HEK293T (cell line): ENCODE results near the gene R3HDM1.

Source experiments
- BHLHE40 ChIP-seq: fragments of 450-650 bp; IDR thresholded peaks from 2 replicates; pipeline ENCODE4 v1.6.1; 2016; ENCODE audit warnings: mild to moderate bottlenecking, moderate library complexity, borderline replicate concordance
- ELF4 ChIP-seq: fragments of 450-650 bp; IDR thresholded peaks from 2 replicates; pipeline ENCODE4 v1.6.1; 2017; ENCODE audit warnings: antibody characterized with exemption
- FOXA1 ChIP-seq: fragments of 450-650 bp; IDR thresholded peaks from 2 replicates; pipeline ENCODE4 v1.6.1; 2016; ENCODE audit warnings: mild to moderate bottlenecking
- FOXK2 ChIP-seq: fragments of 450-650 bp; IDR thresholded peaks from 2 replicates; pipeline ENCODE4 v1.6.1; 2016; ENCODE audit warnings: mild to moderate bottlenecking
- FOXM1 ChIP-seq: fragments of 450-650 bp; IDR thresholded peaks from 2 replicates; pipeline ENCODE4 v1.6.1; 2017; ENCODE audit warnings: mild to moderate bottlenecking, borderline replicate concordance
- NFRKB ChIP-seq: fragments of 450-650 bp; IDR thresholded peaks from 2 replicates; pipeline ENCODE4 v1.6.1; 2016; ENCODE audit warnings: mild to moderate bottlenecking, moderate library complexity
- SP1 ChIP-seq: fragments of 450-650 bp; IDR thresholded peaks from 2 replicates; pipeline ENCODE4 v1.6.1; 2017

DNA sequence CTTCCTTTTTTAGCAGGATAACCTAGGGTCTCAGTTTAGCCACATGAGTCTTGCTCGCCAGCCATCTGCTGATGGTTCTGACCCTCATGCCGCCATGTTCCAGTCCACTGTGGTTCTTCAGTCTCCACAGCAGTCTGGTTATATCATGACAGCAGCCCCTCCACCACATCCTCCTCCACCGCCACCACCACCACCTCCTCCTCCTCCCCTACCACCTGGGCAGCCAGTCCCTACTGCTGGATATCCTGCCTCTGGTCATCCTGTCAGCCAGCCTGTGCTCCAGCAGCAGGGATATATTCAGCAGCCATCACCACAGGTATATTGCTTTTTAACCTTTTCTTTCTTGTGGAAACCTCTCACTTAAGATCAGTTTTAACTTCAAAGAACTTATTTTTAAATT lies 120.4 kb downstream of the R3HDM1 start:
- TF ChIP-seq BHLHE40 (no peak), ELF4 (no peak), FOXA1 (no peak), NFRKB (no peak), FOXK2 (no peak), SP1 (no peak), FOXM1 (no peak)
